DMS153 treated with DMSO at 0.1 percent for 48 hours (cell line): ENCODE results near the gene ERC2.

Source experiments
- DNase-seq: peaks from one replicate; lab custom pipeline; 2025; ENCODE audit not compliant: unreplicated experiment; lab: John Stamatoyannopoulos, UW

ERC2 gene

DNA sequence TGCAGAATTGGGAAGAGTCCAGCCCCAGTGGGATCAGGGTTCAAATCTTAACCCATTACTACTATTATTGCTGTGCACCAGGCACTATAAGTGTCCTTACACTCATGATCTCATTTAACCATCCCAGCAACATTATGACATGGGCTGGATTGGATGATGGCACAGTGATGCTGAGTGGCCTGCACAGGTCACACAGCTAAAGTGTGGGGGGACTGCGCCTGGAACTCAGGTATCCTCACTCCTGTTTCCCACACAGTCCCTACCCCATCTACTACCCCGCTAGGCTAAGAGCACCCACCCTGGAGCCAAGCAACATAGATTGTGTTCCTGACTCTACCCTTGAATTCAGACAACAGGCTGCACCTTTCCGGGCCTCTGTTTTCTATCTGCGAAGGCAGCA, 997.2 kb downstream of the ERC2 start:
- no peak for DNase-seq

- DNase-seq, result no peak
Measured at GRCh38 chr3:55469957-55470526, 998.2 kb downstream of the ERC2 start.

GRCh38 chr3:55468251-55468650, 1000.0 kb downstream of the ERC2 start:
- DNase-seq, result no peak

DNA sequence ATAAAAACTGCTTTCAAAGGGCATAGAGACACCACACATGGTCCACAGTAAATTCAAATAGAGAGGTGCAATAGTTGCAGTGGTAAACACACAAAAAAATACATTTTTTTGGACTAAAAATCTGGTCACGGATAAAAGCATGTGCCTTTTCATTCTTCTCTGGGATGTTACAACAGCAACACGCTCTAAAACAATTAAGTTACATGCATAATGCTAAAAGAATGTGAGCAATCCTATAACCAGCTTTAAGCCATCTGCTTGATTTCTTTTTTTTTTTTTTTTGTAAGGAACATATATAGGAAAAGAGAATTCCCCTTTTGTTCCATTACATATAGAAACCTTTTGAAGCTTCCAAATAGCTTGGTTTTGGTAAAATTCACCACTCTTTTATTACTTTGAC, 1001.2 kb downstream of the ERC2 start:
- no peak for DNase-seq

DNA sequence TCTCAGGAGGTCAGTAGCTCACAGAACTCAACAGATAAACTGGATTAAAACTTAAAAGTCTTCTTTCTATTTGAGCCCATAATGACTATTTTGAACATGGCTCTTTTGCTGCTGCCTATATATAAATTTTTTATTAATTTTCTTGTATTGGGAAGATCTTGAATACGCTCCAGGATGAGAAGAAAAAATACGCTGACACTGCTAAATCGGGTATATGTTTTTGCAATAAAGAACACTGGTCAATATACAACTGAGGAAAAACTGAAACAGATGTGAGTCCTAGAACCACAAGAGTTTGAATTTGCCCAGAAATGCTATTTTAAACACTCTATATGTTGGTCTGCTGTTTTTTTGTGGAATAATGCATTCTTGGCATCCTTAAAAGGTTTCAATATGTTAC, 1001.7 kb downstream of the ERC2 start:
- no peak for DNase-seq

DNA sequence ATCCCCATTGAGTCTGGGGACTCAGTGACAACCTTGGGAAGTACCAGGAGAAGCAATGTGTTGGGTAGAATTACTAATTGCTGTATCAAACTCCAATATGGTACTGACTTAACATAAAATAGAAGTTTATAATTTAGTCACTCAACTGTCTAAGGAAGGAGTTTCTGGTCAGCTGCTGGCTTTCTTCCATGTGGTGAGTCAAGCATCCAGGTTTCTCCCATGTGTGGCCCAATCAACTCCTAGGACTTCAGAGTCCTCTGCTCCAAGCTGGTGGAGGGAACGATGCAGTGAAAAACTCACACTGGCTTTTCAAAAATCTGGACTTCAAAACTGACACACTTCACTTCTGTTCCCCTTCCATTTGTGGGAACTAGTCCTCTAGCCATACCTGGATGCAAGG, 1006.4 kb downstream of the ERC2 start:
- no peak for DNase-seq

DNA sequence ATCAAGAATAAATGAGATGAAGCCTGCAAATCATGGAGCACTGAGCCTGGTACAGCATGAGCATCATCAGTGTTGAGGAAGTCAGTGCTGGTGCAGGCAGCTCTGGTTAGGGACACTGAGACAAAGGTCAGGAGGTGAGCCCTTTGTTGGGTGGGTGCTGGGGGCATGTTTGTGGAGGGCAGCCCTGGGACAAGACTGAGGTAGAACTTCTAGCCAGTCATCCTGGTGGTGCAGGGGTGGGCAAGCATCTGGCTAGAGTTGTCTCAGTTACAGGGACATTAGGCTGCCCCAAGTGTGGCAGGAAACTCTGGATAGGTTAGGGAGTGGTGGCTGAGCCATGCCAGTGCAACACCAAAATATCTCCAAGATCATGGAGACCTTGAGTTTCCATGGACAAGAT, 1008.4 kb downstream of the ERC2 start:
- DNase-seq, result no peak
